RWPE1 (cell line): Measurements from ENCODE around the gene NLRP12.
"Not testable (repeated sequence)": the region's sequence is repeated elsewhere in the genome, so short reads cannot be mapped to it uniquely, and the experiment has no call there.

Source experiments
- CTCF ChIA-PET: fragments of 350-600 bp; sonication (Branson Sonifier 250); formaldehyde crosslinking; extraction: SDS; loops from one replicate; lab custom pipeline; 2021; lab: Yijun Ruan, JAX
- POLR2A ChIA-PET: fragments of 400-600 bp; formaldehyde crosslinking; extraction: SDS; loops from one replicate; lab custom pipeline; 2020; ENCODE audit warnings: antibody characterized with exemption; ENCODE audit not compliant: low non-redundant PET; lab: Yijun Ruan, JAX
- DNase-seq: peaks from one replicate; pipeline ENCODE4 v3.0.0; 2012; ENCODE audit warnings: low spot score
- H3K27ac ChIP-seq: fragments of 450-650 bp; 2 replicates; pipeline ENCODE4 v1.5.1; 2017
- CTCF ChIP-seq: fragments of 450-650 bp; conservative IDR thresholded peaks from 2 replicates; pipeline ENCODE4 v1.5.1; 2017; ENCODE audit warnings: low read depth, mild to moderate bottlenecking

Gene NLRP12, protein sequence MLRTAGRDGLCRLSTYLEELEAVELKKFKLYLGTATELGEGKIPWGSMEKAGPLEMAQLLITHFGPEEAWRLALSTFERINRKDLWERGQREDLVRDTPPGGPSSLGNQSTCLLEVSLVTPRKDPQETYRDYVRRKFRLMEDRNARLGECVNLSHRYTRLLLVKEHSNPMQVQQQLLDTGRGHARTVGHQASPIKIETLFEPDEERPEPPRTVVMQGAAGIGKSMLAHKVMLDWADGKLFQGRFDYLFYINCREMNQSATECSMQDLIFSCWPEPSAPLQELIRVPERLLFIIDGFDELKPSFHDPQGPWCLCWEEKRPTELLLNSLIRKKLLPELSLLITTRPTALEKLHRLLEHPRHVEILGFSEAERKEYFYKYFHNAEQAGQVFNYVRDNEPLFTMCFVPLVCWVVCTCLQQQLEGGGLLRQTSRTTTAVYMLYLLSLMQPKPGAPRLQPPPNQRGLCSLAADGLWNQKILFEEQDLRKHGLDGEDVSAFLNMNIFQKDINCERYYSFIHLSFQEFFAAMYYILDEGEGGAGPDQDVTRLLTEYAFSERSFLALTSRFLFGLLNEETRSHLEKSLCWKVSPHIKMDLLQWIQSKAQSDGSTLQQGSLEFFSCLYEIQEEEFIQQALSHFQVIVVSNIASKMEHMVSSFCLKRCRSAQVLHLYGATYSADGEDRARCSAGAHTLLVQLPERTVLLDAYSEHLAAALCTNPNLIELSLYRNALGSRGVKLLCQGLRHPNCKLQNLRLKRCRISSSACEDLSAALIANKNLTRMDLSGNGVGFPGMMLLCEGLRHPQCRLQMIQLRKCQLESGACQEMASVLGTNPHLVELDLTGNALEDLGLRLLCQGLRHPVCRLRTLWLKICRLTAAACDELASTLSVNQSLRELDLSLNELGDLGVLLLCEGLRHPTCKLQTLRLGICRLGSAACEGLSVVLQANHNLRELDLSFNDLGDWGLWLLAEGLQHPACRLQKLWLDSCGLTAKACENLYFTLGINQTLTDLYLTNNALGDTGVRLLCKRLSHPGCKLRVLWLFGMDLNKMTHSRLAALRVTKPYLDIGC

DNA sequence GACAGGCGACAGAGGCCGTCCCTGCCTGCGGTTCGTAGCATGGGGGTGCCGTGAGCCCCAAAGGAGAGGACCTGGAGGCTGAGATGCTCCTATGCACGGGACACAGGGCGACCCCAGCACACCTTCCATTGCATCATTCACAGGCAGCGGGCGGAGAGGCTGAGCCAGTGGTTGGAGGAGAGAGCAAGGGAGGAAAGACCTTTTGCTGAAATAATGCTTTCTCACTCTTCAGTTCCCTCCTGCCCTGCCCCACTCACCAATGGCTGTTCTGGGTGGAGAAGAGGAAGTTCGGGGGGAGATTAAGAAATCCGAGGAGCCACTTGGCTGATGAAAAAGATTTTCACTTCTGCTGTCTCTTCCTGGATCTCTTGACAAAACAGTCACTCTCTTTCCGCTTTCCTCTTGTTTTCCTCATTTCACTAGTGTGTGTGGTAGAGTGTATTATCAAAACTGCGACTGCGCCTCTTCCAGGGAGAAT lies at the start of gene NLRP12:
Gene NLRP12, minus strand, starts transcription at position 181 of the 478 bp plus-strand sequence. Its CDS starts 140 bp downstream, at position 41.
- no peak within 1 kb of the TSS for H3K27ac ChIP-seq
- DNase-seq: no peak
- no peak for TF ChIP-seq CTCF
- POLR2A ChIA-PET: no interaction called here
- CTCF ChIA-PET: interaction anchor here (0.8 kb wide), 1 partner anchor 206 kb away, joined by 3 read pairs; no protein-coding TSS in a partner anchor

DNA sequence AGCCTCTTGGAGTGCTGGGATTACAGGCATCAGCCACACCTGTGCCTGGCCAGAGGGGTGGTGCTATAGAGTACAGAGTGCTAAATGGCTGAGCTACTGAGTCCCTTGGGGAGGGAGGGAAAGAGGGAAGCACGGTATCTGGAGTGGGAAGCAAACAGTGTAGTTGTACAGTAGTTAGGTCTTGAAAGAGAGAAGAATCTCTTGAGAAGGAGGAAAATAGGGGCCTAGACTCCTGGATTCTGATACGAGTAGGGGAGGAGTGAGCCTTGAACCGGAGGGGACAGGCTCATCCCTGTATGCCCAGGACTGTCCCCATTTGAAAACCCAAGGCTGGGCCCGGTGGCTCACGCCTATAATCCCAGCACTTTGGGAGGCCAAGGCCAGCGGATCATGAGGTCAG lies 48.6 kb upstream of the NLRP12 start:
- CTCF ChIA-PET: interaction anchor here (0.5 to 1.0 kb wide), 2 partner anchors 30 to 1913 kb away, joined by 4 read pairs; no protein-coding TSS in a partner anchor
- no peak for TF ChIP-seq CTCF
- DNase-seq: no peak
- POLR2A ChIA-PET: no interaction called here
- H3K27ac ChIP-seq: peak overlapping the region; percentile 72

GRCh38 chr19:53871454-53871853 lies 47.3 kb upstream of the NLRP12 start:
- POLR2A ChIA-PET: no interaction called here
- peak overlapping the region; percentile 72 for H3K27ac ChIP-seq
- no peak for DNase-seq

GRCh38 chr19:53870485-53870844 lies 46.4 kb upstream of the NLRP12 start:
- peak overlapping the region; percentile 72 for H3K27ac ChIP-seq
- POLR2A ChIA-PET: no interaction called here
- DNase-seq: no peak
- no peak for TF ChIP-seq CTCF
- CTCF ChIA-PET: interaction anchor here (0.6 kb wide), 1 partner anchor 476 kb away, joined by 7 read pairs; no protein-coding TSS in a partner anchor

More at GRCh38 chr19:53871454-53871853, 47.3 kb upstream of the NLRP12 start:
- TF ChIP-seq CTCF: no peak
- CTCF ChIA-PET: interaction anchor here (0.6 kb wide), 1 partner anchor 80 kb away, joined by 4 read pairs; no protein-coding TSS in a partner anchor

- POLR2A ChIA-PET, DNase-seq, CTCF ChIA-PET: not testable (repeated sequence)
- peak overlapping the region; percentile 98 for H3K27ac ChIP-seq
Measured at GRCh38 chr19:53869805-53870484, 45.8 kb upstream of the NLRP12 start.

- peak overlapping the region; percentile 98 for H3K27ac ChIP-seq
- ChIA-PET POLR2A (no interaction called here), CTCF (interaction anchor here (0.6 kb wide), 1 partner anchor 140 kb away, joined by 4 read pairs; no protein-coding TSS in a partner anchor)
- DNase-seq: peak; percentile 86
- no peak for TF ChIP-seq CTCF
Measured at GRCh38 chr19:53868892-53869804, 45.0 kb upstream of the NLRP12 start.
